H9 (cell line): ENCODE data around the gene LCP1. TPM values are rescaled to one million over a fixed set of nuclear protein-coding genes. Genes with fewer than 3 reads are reported as not detected.

ENCODE experiments used
- DNase-seq: peaks from one replicate; pipeline ENCODE4 v3.0.0-alpha.2; 2017
- H2AFZ ChIP-seq: one replicate; pipeline ENCODE4 v1.6.1; 2013; ENCODE audit warnings: mild to moderate bottlenecking, low read length, control low read depth, moderate library complexity
- H2AK5ac ChIP-seq: 2 replicates; pipeline ENCODE4 v1.6.1; 2013; ENCODE audit warnings: low read length, control low read depth, mixed read lengths; ENCODE audit not compliant: insufficient read length
- H2BK120ac ChIP-seq: one replicate; pipeline ENCODE4 v1.6.1; 2013; ENCODE audit warnings: low read depth, mild to moderate bottlenecking, low read length, control low read depth, inconsistent platforms; ENCODE audit not compliant: poor library complexity, severe bottlenecking
- H2BK12ac ChIP-seq: 2 replicates; pipeline ENCODE4 v1.6.1; 2013; ENCODE audit warnings: low read length, control low read depth, mixed read lengths, low read depth; ENCODE audit not compliant: insufficient read length
- H2BK15ac ChIP-seq: 2 replicates; pipeline ENCODE4 v1.6.1; 2013; ENCODE audit warnings: low read depth, low read length, control low read depth
- H2BK20ac ChIP-seq: one replicate; pipeline ENCODE4 v1.6.1; 2013; ENCODE audit warnings: low read depth, mild to moderate bottlenecking, low read length, control low read depth, inconsistent platforms; ENCODE audit not compliant: poor library complexity, severe bottlenecking
- H2BK5ac ChIP-seq: 2 replicates; pipeline ENCODE4 v1.6.1; 2013; ENCODE audit warnings: low read length, control low read depth, mixed read lengths; ENCODE audit not compliant: insufficient read length
- H3K14ac ChIP-seq: 2 replicates; pipeline ENCODE4 v1.6.1; 2013; ENCODE audit warnings: low read length, control low read depth; ENCODE audit not compliant: insufficient read depth
- H3K18ac ChIP-seq: 2 replicates; pipeline ENCODE4 v1.6.1; 2013; ENCODE audit warnings: low read depth, mild to moderate bottlenecking, mixed read lengths, low read length, control low read depth; ENCODE audit not compliant: insufficient read length
- H3K23ac ChIP-seq: 2 replicates; pipeline ENCODE4 v1.6.1; 2013; ENCODE audit warnings: low read length, control low read depth, mixed read lengths, low read depth; ENCODE audit not compliant: insufficient read length
- H3K23me2 ChIP-seq: 2 replicates; pipeline ENCODE4 v1.6.1; 2013; ENCODE audit warnings: low read depth, mild to moderate bottlenecking, mixed read lengths, low read length, control low read depth; ENCODE audit not compliant: insufficient read length, poor library complexity, severe bottlenecking
- H3K27ac ChIP-seq: 2 replicates; pipeline ENCODE4 v1.5.1; 2013; ENCODE audit warnings: low read length, control low read depth, mixed read lengths, low read depth; ENCODE audit not compliant: insufficient read length
- H3K27me3 ChIP-seq: 2 replicates; pipeline ENCODE4 v1.6.1; 2013; ENCODE audit warnings: low read length, control low read depth, inconsistent platforms; ENCODE audit not compliant: insufficient read depth
- H3K4ac ChIP-seq: 2 replicates; pipeline ENCODE4 v1.6.1; 2013; ENCODE audit warnings: low read depth, mild to moderate bottlenecking, control low read depth, inconsistent platforms, low read length, moderate library complexity
- H3K4me1 ChIP-seq: 2 replicates; pipeline ENCODE4 v1.6.1; 2013; ENCODE audit warnings: low read length, control low read depth, inconsistent platforms; ENCODE audit not compliant: insufficient read depth
- H3K4me2 ChIP-seq: 2 replicates; pipeline ENCODE4 v1.6.1; 2013; ENCODE audit warnings: low read length, control low read depth, mixed read lengths; ENCODE audit not compliant: insufficient read length, insufficient read depth
- H3K56ac ChIP-seq: 2 replicates; pipeline ENCODE4 v1.6.1; 2013; ENCODE audit warnings: low read depth, mild to moderate bottlenecking, mixed read lengths, low read length, control low read depth; ENCODE audit not compliant: insufficient read length
- H3K79me1 ChIP-seq: 2 replicates; pipeline ENCODE4 v1.6.1; 2013; ENCODE audit warnings: low read depth, mild to moderate bottlenecking, moderate library complexity, low read length, control low read depth, inconsistent platforms; ENCODE audit not compliant: insufficient read depth, poor library complexity, severe bottlenecking
- H3K79me2 ChIP-seq: 2 replicates; pipeline ENCODE4 v1.6.1; 2013; ENCODE audit warnings: low read length, control low read depth, inconsistent platforms; ENCODE audit not compliant: insufficient read depth
- H3K9ac ChIP-seq: 2 replicates; pipeline ENCODE4 v1.6.1; 2013; ENCODE audit warnings: low read length, control low read depth, mixed read lengths; ENCODE audit not compliant: insufficient read length; ENCODE audit errors: extremely low read depth
- H3K9me3 ChIP-seq: one replicate; pipeline ENCODE4 v1.6.1; 2013; ENCODE audit warnings: low read depth, low read length, inconsistent platforms; ENCODE audit not compliant: control insufficient read depth
- H3T11ph ChIP-seq: one replicate; pipeline ENCODE4 v1.6.1; 2013; ENCODE audit warnings: mild to moderate bottlenecking, low read length, control low read depth, inconsistent platforms
- H4K20me1 ChIP-seq: one replicate; pipeline ENCODE4 v1.6.1; 2013; ENCODE audit not compliant: control insufficient read depth, insufficient read length, insufficient read depth
- H4K5ac ChIP-seq: 2 replicates; pipeline ENCODE4 v1.6.1; 2013; ENCODE audit warnings: low read depth, mild to moderate bottlenecking, mixed read lengths, low read length, control low read depth; ENCODE audit not compliant: insufficient read length
- H4K8ac ChIP-seq: replicated peaks from 2 replicates; pipeline ENCODE4 v1.6.1; 2013; ENCODE audit warnings: low read length, control low read depth, mixed read lengths, low read depth; ENCODE audit not compliant: insufficient read length
- H4K91ac ChIP-seq: 2 replicates; pipeline ENCODE4 v1.6.1; 2013; ENCODE audit warnings: low read depth, mild to moderate bottlenecking, moderate library complexity, mixed read lengths, low read length, control low read depth; ENCODE audit not compliant: insufficient read length
- H3K27ac Mint-ChIP-seq, 3 experiments: 2 replicates in 2 of 3; 3 replicates in 1 of 3; pipeline ENCODE4 v1.8.0; 2020 to 2021; ENCODE audit warnings: mixed read lengths in 3 of 3, mild to moderate bottlenecking in 1 of 3, moderate library complexity in 1 of 3
- H3K27me3 Mint-ChIP-seq: 2 replicates; pipeline ENCODE4 v1.8.0; 2021; ENCODE audit warnings: low read depth, mild to moderate bottlenecking, moderate library complexity, mixed read lengths
- H3K36me3 Mint-ChIP-seq, 3 experiments: 2 replicates in 2 of 3; 3 replicates in 1 of 3; pipeline ENCODE4 v1.8.0; 2020 to 2021; ENCODE audit warnings: low read depth in 3 of 3, mixed read lengths in 3 of 3; ENCODE audit not compliant: insufficient read depth in 1 of 3
- H3K4me1 Mint-ChIP-seq, 2 experiments: 2 replicates each; pipeline ENCODE4 v1.8.0; 2020; ENCODE audit warnings: mixed read lengths in 2 of 2
- H3K4me3 Mint-ChIP-seq, 2 experiments: 2 replicates in 1 of 2; 3 replicates in 1 of 2; pipeline ENCODE4 v1.8.0; 2020 to 2021; ENCODE audit warnings: mild to moderate bottlenecking in 2 of 2, mixed read lengths in 2 of 2, moderate library complexity in 1 of 2
- H3K9me3 Mint-ChIP-seq, 2 experiments: 2 replicates in 1 of 2; 3 replicates in 1 of 2; pipeline ENCODE4 v1.8.0; 2020; ENCODE audit warnings: mild to moderate bottlenecking in 2 of 2, mixed read lengths in 2 of 2, moderate library complexity in 1 of 2
- CTCF ChIP-seq: fragments of 200-600 bp; sonication (generic); conservative IDR thresholded peaks from 3 replicates; pipeline ENCODE4 v1.8.0; 2021; ENCODE audit warnings: antibody characterized with exemption, mild to moderate bottlenecking
- total RNA-seq: library from RNA; stranded (reverse); gene quantifications from 2 replicates; pipeline ENCODE4 v1.2.1, GENCODE V29; 2021

LCP1 gene
- total RNA-seq, 1 experiment from 2014 or later = 0.81 TPM

DNA sequence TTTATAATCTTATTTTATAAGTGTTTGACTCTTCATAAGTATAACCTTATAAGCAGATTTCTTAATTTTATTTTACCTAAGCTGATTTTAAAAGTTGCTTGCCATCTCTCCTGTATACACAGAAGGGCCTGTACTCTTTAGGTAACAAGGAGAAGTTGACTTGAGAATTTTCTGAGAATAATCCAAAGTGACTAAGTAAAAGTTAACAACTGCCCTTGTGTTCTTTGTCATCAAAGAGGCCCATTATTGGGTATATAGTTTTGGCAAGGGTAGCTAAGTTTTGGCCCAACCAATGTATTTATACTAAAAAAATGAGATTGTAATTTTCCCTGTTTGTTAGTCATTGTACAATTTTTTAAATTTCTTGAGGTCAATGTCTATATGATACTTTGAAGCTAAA lies 3.2 kb downstream of the LCP1 start:
- no peak overlapping the region for H4K91ac ChIP-seq
- no peaks in the 10 kb centered on the region for H3K27me3 ChIP-seq
- no peak overlapping the region for H3K14ac ChIP-seq
- no peaks in the 10 kb centered on the region for H3K23me2 ChIP-seq
- Mint-ChIP-seq H3K36me3 (no peaks in the 10 kb centered on the region), H3K27ac (no peak overlapping the region), H3K27me3 (no peaks in the 10 kb centered on the region; the same call in 1 of the 2 replicates), H3K4me3 (no peak overlapping the region), H3K4me1 (peaks cover 2 to 10% of the 10 kb centered on the region in 2 experiments), H3K9me3 (no peaks in the 10 kb centered on the region)
- no peaks in the 10 kb centered on the region for H3K79me2 ChIP-seq
- no peaks in the 10 kb centered on the region for H3K79me1 ChIP-seq
- H2AK5ac ChIP-seq = no peak overlapping the region
- TF ChIP-seq CTCF = no peak
- H3K4me1 ChIP-seq = peaks cover 3% of the 10 kb centered on the region; the same call in 1 of the 2 replicates
- no peak for DNase-seq
- no peak overlapping the region for H2AFZ ChIP-seq
- H2BK15ac ChIP-seq = no peak overlapping the region
- H3K18ac ChIP-seq = no peak overlapping the region
- no peak overlapping the region for H3K56ac ChIP-seq
- H2BK120ac ChIP-seq = no peak overlapping the region
- H2BK5ac ChIP-seq = no peak overlapping the region
- no peak overlapping the region for H3K9ac ChIP-seq
- H4K8ac ChIP-seq = no peak overlapping the region
- no peak overlapping the region for H4K5ac ChIP-seq
- no peaks in the 10 kb centered on the region for H3K9me3 ChIP-seq
- no peak overlapping the region for H3K27ac ChIP-seq
- no peak overlapping the region for H3T11ph ChIP-seq
- no peaks in the 10 kb centered on the region for H4K20me1 ChIP-seq
- H3K4me2 ChIP-seq = no peak overlapping the region
- no peak overlapping the region for H3K23ac ChIP-seq
- no peak overlapping the region for H2BK12ac ChIP-seq
- no peak overlapping the region for H3K4ac ChIP-seq
- H2BK20ac ChIP-seq = no peak overlapping the region
